Panc1 (cell line): Measurements from ENCODE around the gene YTHDC2.

Source experiments
- TCF7L2 ChIP-seq: IDR thresholded peaks from 2 replicates; pipeline ENCODE4 v1.6.1; 2011; ENCODE audit warnings: mild to moderate bottlenecking, low read depth, low read length, inconsistent platforms
- TF ChIP-seq, protein P1 (sequence below): fragments of 450-650 bp; IDR thresholded peaks from 2 replicates; pipeline ENCODE4 v1.5.1; 2017; ENCODE audit warnings: mild to moderate bottlenecking

- no peak for TF ChIP-seq TCF7L2
- TF ChIP-seq, protein P1, sequence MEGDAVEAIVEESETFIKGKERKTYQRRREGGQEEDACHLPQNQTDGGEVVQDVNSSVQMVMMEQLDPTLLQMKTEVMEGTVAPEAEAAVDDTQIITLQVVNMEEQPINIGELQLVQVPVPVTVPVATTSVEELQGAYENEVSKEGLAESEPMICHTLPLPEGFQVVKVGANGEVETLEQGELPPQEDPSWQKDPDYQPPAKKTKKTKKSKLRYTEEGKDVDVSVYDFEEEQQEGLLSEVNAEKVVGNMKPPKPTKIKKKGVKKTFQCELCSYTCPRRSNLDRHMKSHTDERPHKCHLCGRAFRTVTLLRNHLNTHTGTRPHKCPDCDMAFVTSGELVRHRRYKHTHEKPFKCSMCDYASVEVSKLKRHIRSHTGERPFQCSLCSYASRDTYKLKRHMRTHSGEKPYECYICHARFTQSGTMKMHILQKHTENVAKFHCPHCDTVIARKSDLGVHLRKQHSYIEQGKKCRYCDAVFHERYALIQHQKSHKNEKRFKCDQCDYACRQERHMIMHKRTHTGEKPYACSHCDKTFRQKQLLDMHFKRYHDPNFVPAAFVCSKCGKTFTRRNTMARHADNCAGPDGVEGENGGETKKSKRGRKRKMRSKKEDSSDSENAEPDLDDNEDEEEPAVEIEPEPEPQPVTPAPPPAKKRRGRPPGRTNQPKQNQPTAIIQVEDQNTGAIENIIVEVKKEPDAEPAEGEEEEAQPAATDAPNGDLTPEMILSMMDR, result no peak
These were observed 67.9 kb downstream of the YTHDC2 start for GRCh38 chr5:113581388-113581787.
